Measurements from ENCODE around the gene SDR42E1.
"Not testable (repeated sequence)": the region's sequence is repeated elsewhere in the genome, so short reads cannot be mapped to it uniquely, and the experiment has no call there.

Gene SDR42E1

GRCh38 chr16:82037666-82038065 lies 26.4 kb upstream of the SDR42E1 start:
- no peak for DNase-seq (ENCODE audit: low read depth)

- no peak for DNase-seq (ENCODE audit: low read depth)
These were observed 26.0 kb upstream of the SDR42E1 start for GRCh38 chr16:82037251-82037650.

- no peak for DNase-seq (ENCODE audit: low read depth)
These were observed 23.8 kb upstream of the SDR42E1 start, which contains the start of gene HSD17B2 for GRCh38 chr16:82034981-82035612. Gene HSD17B2 (plus strand): TSS chr16:82035253. CDS start chr16:82035425, 172 bp downstream.

- no peak for DNase-seq (ENCODE audit: low read depth)
These were observed 22.5 kb upstream of the SDR42E1 start for GRCh38 chr16:82033683-82034300.

- DNase-seq (ENCODE audit: low read depth), result no peak
These were observed 21.7 kb upstream of the SDR42E1 start for GRCh38 chr16:82033006-82033405.

GRCh38 chr16:82031116-82032084 lies 20.1 kb upstream of the SDR42E1 start:
- peak; percentile 74 for DNase-seq (ENCODE audit: low read depth)

- no peak for DNase-seq (ENCODE audit: low read depth)
These were observed 16.4 kb upstream of the SDR42E1 start for GRCh38 chr16:82027629-82028064.

- no peak for DNase-seq (ENCODE audit: low read depth)
These were observed 13.6 kb upstream of the SDR42E1 start for GRCh38 chr16:82024883-82025282.

- DNase-seq (ENCODE audit: low read depth), result no peak
These were observed 13.0 kb upstream of the SDR42E1 start for GRCh38 chr16:82024316-82024715.

- DNase-seq (ENCODE audit: low read depth), result no peak
These were observed 11.9 kb upstream of the SDR42E1 start for GRCh38 chr16:82023206-82023605.

GRCh38 chr16:82020051-82020450 lies 8.8 kb upstream of the SDR42E1 start:
- DNase-seq (ENCODE audit: low read depth), result no peak

GRCh38 chr16:82019535-82019934 lies 8.3 kb upstream of the SDR42E1 start:
- no peak for DNase-seq (ENCODE audit: low read depth)

- peak; percentile 28 for DNase-seq (ENCODE audit: low read depth)
These were observed 6.8 kb upstream of the SDR42E1 start for GRCh38 chr16:82017911-82018568.

GRCh38 chr16:82016964-82017363 lies 5.7 kb upstream of the SDR42E1 start:
- peak; percentile 97 for DNase-seq (ENCODE audit: low read depth)

- peak; percentile 37 for DNase-seq (ENCODE audit: low read depth)
These were observed 5.0 kb upstream of the SDR42E1 start for GRCh38 chr16:82016263-82016662.

- no peak for DNase-seq (ENCODE audit: low read depth)
These were observed 1.9 kb upstream of the SDR42E1 start for GRCh38 chr16:82013139-82013538.

GRCh38 chr16:82010649-82011048 lies 621 bp downstream of the SDR42E1 start:
- no peak for DNase-seq (ENCODE audit: low read depth)

- DNase-seq (ENCODE audit: low read depth), result not testable (repeated sequence)
These were observed 1.5 kb downstream of the SDR42E1 start for GRCh38 chr16:82009789-82010188.

- no peak for DNase-seq (ENCODE audit: low read depth)
These were observed 2.2 kb downstream of the SDR42E1 start for GRCh38 chr16:82008957-82009592.

GRCh38 chr16:82007189-82007588 lies 4.1 kb downstream of the SDR42E1 start:
- DNase-seq (ENCODE audit: low read depth), result no peak

- no peak for DNase-seq (ENCODE audit: low read depth)
These were observed 5.2 kb downstream of the SDR42E1 start for GRCh38 chr16:82006036-82006435.
